Tibial artery (tissue), 4 donors: ENCODE data around the gene FRAS1.

Experiments used
- DNase-seq, 2 donors: peaks; one replicate each; pipeline ENCODE4 v3.0.0-alpha.2; 2019
- H3K27ac ChIP-seq, 2 donors: fragments of 200-600 bp; sonication (generic) in 1 of 2; 1 replicate in 1 of 2; 2 replicates in 1 of 2; pipeline ENCODE4 v1.5.1; 2018 to 2019; ENCODE audit warnings: mild to moderate bottlenecking in 1 of 2
- H3K27me3 ChIP-seq, 2 donors: fragments of 200-600 bp; sonication (generic) in 1 of 2; one replicate each; pipeline versions ENCODE4 v1.5.1 to v1.6.0; 2016 to 2019
- H3K36me3 ChIP-seq, 3 donors: fragments of 200-600 bp; sonication (generic) in 2 of 3; one replicate each; pipeline ENCODE4 v1.5.1; 2016 to 2019; ENCODE audit warnings: mild to moderate bottlenecking in 2 of 3
- H3K4me1 ChIP-seq, 4 donors: fragments of 200-600 bp; sonication (generic) in 2 of 4; 1 replicate in 3 of 4; 2 replicates in 1 of 4; pipeline ENCODE4 v1.5.1; 2016 to 2019
- H3K4me3 ChIP-seq, 2 donors: fragments of 200-600 bp; sonication (generic) in 1 of 2; 1 replicate in 1 of 2; 2 replicates in 1 of 2; pipeline ENCODE4 v1.5.1; 2018 to 2019; ENCODE audit warnings: mild to moderate bottlenecking in 2 of 2
- H3K9me3 ChIP-seq, 3 donors: fragments of 200-600 bp; sonication (generic) in 1 of 3; one replicate each; pipeline ENCODE4 v1.5.1; 2016 to 2019
- CTCF ChIP-seq, 2 experiments: fragments of 200-600 bp in 1 of 2; fragments of 450-650 bp in 1 of 2; IDR thresholded peaks; one replicate each; pipeline ENCODE4 v1.5.1; 2017 to 2019; ENCODE audit warnings: antibody characterized with exemption in 2 of 2, mild to moderate bottlenecking in 1 of 2, moderate library complexity in 1 of 2
- intact Hi-C: fragments of 100-400 bp; cut with DNase I; formaldehyde crosslinking; loops from one replicate; pipeline ENCODE4 v1.15.0; 2023; ENCODE audit warnings: low total_unique reads

Gene FRAS1

GRCh38 chr4:78566834-78567499 is 509.8 kb downstream of the FRAS1 start:
- Histone ChIP-seq H3K27ac (no peak overlapping the region), H3K4me1 (peaks cover 0 to 17% (median 10%) of the 10 kb centered on the region in 4 donors)
- intact Hi-C loops: no loop called here

GRCh38 chr4:78567500-78568060 is 510.5 kb downstream of the FRAS1 start:
- intact Hi-C loops: no loop called here
- peaks cover 0 to 17% (median 10%) of the 10 kb centered on the region in 4 donors for H3K4me1 ChIP-seq
- no peak overlapping the region for H3K27ac ChIP-seq
- TF ChIP-seq CTCF (IDR thresholded peaks at IDR 0.05): no peak
- H3K4me3 ChIP-seq: no peak overlapping the region
- no peaks in the 10 kb centered on the region for H3K36me3 ChIP-seq
- no peaks in the 10 kb centered on the region for H3K9me3 ChIP-seq
- no peak for DNase-seq
- H3K27me3 ChIP-seq: no peaks in the 10 kb centered on the region

More at GRCh38 chr4:78566834-78567499, 509.8 kb downstream of the FRAS1 start:
- TF ChIP-seq CTCF (IDR thresholded peaks at IDR 0.05): no peak
- Histone ChIP-seq H3K36me3 (no peaks in the 10 kb centered on the region), H3K27me3 (no peaks in the 10 kb centered on the region), H3K4me3 (no peak overlapping the region), H3K9me3 (no peaks in the 10 kb centered on the region)
- DNase-seq: no peak

- no peaks in the 10 kb centered on the region for H3K27me3 ChIP-seq
- no peak for TF ChIP-seq CTCF (IDR thresholded peaks at IDR 0.05)
- H3K4me3 ChIP-seq: no peak overlapping the region
- H3K4me1 ChIP-seq: peaks cover 0 to 17% (median 10%) of the 10 kb centered on the region in 4 donors
- no peaks in the 10 kb centered on the region for H3K9me3 ChIP-seq
- no peak overlapping the region for H3K27ac ChIP-seq
- H3K36me3 ChIP-seq: no peaks in the 10 kb centered on the region
- no peak for DNase-seq
- intact Hi-C loops: no loop called here
Measured at GRCh38 chr4:78568640-78569305, 511.6 kb downstream of the FRAS1 start.

GRCh38 chr4:78569306-78569821 is 512.2 kb downstream of the FRAS1 start:
- Histone ChIP-seq H3K27me3 (no peaks in the 10 kb centered on the region), H3K36me3 (no peaks in the 10 kb centered on the region), H3K4me3 (no peak overlapping the region), H3K27ac (no peak overlapping the region), H3K9me3 (no peaks in the 10 kb centered on the region), H3K4me1 (peaks cover 0 to 17% (median 10%) of the 10 kb centered on the region in 4 donors)
- intact Hi-C loops: no loop called here
- no peak for DNase-seq
- no peak for TF ChIP-seq CTCF (IDR thresholded peaks at IDR 0.05)

- Histone ChIP-seq H3K4me1 (peaks cover 0 to 17% (median 10%) of the 10 kb centered on the region in 4 donors), H3K27ac (no peak overlapping the region), H3K36me3 (no peaks in the 10 kb centered on the region), H3K4me3 (no peak overlapping the region), H3K9me3 (no peaks in the 10 kb centered on the region), H3K27me3 (no peaks in the 10 kb centered on the region)
- TF ChIP-seq CTCF (IDR thresholded peaks at IDR 0.05): no peak
- intact Hi-C loops: no loop called here
- no peak for DNase-seq
Measured at GRCh38 chr4:78570117-78570516, 513.0 kb downstream of the FRAS1 start.
